ENCODE data around the gene GDF15.

The GDF15 gene

DNA sequence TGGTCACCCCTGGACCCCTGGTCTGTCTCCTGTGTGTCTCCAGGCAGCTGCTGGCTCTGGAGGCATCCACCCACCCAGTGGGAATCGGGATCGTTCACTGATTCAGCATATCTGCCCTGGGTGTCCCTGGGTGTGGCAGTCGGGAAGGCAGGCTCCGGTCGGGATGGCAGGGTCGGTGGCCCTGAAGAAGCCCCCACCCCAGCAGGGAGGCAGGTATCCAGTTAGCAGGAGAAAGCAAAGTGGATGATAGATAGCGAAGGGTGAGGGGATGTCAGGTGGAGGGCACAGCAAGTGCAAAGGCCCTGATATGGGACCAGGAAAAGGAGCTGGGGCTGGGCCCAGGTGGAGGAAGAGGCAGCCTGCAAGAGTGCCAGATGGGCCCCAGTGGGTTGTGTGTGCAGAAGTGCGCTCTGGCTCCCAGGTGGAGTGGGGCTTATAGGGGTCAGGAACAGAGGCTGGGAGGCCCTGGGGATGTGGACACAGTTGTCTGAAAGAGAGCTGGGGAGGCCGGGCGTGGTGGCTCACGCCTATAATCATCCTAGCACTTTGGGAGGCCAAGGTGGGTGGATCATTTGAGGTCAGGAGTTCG, 35.5 kb downstream of the GDF15 start:
- Histone ChIP-seq H2AFZ (ENCODE audit: low read depth, low read length, severe bottlenecking) (no peak overlapping the region), H3K9me2 (replicated peaks; ENCODE audit: insufficient read depth, low read length) (no peaks in the 10 kb centered on the region), H3F3A (ENCODE audit: insufficient read depth) (peaks cover 6% of the 10 kb centered on the region; the same call in 1 of the 2 replicates), H3K36me3 (ENCODE audit: low read length) (no peaks in the 10 kb centered on the region), H3K9me3 (ENCODE audit: insufficient read depth, low read length) (no peaks in the 10 kb centered on the region), H4K20me1 (ENCODE audit: low read depth, low read length) (no peaks in the 10 kb centered on the region), H3K4me3 (ENCODE audit: insufficient read depth, low read length, poor library complexity, severe bottlenecking) (no peak overlapping the region), H3K79me2 (ENCODE audit: insufficient read depth, low read length) (no peaks in the 10 kb centered on the region), H3K9ac (ENCODE audit: low read length) (no peak overlapping the region), H3K27me3 (ENCODE audit: low read length) (no peaks in the 10 kb centered on the region), H3K4me2 (ENCODE audit: low read depth, low read length, poor library complexity, severe bottlenecking) (no peak overlapping the region), H3K27ac (ENCODE audit: low read depth, low read length) (no peak overlapping the region)
- no peak for TF ChIP-seq EZH2phosphoT487 (conservative IDR thresholded peaks at IDR 0.05; ENCODE audit: low read length)
- TF ChIP-seq, protein P1, sequence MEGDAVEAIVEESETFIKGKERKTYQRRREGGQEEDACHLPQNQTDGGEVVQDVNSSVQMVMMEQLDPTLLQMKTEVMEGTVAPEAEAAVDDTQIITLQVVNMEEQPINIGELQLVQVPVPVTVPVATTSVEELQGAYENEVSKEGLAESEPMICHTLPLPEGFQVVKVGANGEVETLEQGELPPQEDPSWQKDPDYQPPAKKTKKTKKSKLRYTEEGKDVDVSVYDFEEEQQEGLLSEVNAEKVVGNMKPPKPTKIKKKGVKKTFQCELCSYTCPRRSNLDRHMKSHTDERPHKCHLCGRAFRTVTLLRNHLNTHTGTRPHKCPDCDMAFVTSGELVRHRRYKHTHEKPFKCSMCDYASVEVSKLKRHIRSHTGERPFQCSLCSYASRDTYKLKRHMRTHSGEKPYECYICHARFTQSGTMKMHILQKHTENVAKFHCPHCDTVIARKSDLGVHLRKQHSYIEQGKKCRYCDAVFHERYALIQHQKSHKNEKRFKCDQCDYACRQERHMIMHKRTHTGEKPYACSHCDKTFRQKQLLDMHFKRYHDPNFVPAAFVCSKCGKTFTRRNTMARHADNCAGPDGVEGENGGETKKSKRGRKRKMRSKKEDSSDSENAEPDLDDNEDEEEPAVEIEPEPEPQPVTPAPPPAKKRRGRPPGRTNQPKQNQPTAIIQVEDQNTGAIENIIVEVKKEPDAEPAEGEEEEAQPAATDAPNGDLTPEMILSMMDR (IDR thresholded peaks at IDR 0.05; ENCODE audit: insufficient read depth, low read length, poor library complexity, severe bottlenecking), result no peak

DNA sequence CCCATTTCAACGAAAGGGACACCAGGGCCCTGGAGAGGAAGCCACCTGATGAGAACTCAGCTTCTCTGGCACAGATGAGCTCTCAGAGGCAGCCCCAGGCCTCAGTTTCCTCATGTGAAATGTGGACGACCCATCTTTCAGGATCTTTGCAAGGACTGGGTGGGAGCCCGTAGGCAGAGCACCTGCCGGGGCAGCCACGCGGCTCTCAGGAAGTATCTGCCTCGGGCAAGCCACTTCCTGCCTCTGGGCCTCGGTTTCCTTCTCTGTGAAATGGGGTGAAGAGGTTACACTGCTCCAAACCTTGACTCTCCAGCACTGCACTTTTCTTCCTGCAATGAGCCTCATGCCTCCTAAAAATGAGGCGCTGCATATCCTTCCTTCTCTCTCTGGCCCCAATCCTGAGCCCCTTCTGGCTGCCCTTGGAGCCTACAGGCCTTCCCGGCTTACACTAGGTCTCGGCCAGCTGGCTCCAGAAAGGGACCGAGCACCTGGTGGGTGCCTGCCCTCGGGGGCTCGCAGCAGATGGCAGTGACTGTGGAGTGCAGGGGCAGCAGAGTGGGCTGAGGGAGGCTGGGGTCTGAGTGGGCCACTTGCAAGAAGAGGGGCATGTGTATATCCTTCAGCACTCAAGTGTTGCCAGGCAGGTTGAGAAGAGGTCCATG, 36.7 kb downstream of the GDF15 start:
- H3K9ac ChIP-seq (ENCODE audit: low read length), result no peak overlapping the region
- H3K79me2 ChIP-seq (ENCODE audit: insufficient read depth, low read length), result no peaks in the 10 kb centered on the region

GRCh38 chr19:18423258-18424020, 37.5 kb downstream of the GDF15 start:
- Histone ChIP-seq H3K9me2 (replicated peaks; ENCODE audit: insufficient read depth, low read length) (no peaks in the 10 kb centered on the region), H3K27me3 (ENCODE audit: low read length) (no peaks in the 10 kb centered on the region), H3K79me2 (ENCODE audit: insufficient read depth, low read length) (no peaks in the 10 kb centered on the region), H2AFZ (ENCODE audit: low read depth, low read length, severe bottlenecking) (no peak overlapping the region), H3K36me3 (ENCODE audit: low read length) (no peaks in the 10 kb centered on the region), H4K20me1 (ENCODE audit: low read depth, low read length) (no peaks in the 10 kb centered on the region), H3K4me2 (ENCODE audit: low read depth, low read length, poor library complexity, severe bottlenecking) (no peak overlapping the region), H3K9ac (ENCODE audit: low read length) (no peak overlapping the region), H3K9me3 (ENCODE audit: insufficient read depth, low read length) (no peaks in the 10 kb centered on the region), H3K4me3 (ENCODE audit: insufficient read depth, low read length, poor library complexity, severe bottlenecking) (no peak overlapping the region), H3F3A (ENCODE audit: insufficient read depth) (peaks cover 2% of the 10 kb centered on the region; the same call in 1 of the 2 replicates), H3K27ac (ENCODE audit: low read depth, low read length) (no peak overlapping the region)
- no peak for TF ChIP-seq EZH2phosphoT487 (conservative IDR thresholded peaks at IDR 0.05; ENCODE audit: low read length)
- TF ChIP-seq, protein P1 (IDR thresholded peaks at IDR 0.05; ENCODE audit: insufficient read depth, low read length, poor library complexity, severe bottlenecking), result no peak

More for the DNA sequence above, 36.7 kb downstream of the GDF15 start:
- Histone ChIP-seq H3K9me2 (replicated peaks; ENCODE audit: insufficient read depth, low read length) (no peaks in the 10 kb centered on the region), H3K4me2 (ENCODE audit: low read depth, low read length, poor library complexity, severe bottlenecking) (no peak overlapping the region), H3K4me3 (ENCODE audit: insufficient read depth, low read length, poor library complexity, severe bottlenecking) (no peak overlapping the region), H2AFZ (ENCODE audit: low read depth, low read length, severe bottlenecking) (no peak overlapping the region), H3K36me3 (ENCODE audit: low read length) (no peaks in the 10 kb centered on the region), H4K20me1 (ENCODE audit: low read depth, low read length) (no peaks in the 10 kb centered on the region), H3K27ac (ENCODE audit: low read depth, low read length) (no peak overlapping the region), H3K27me3 (ENCODE audit: low read length) (no peaks in the 10 kb centered on the region), H3K9me3 (ENCODE audit: insufficient read depth, low read length) (no peaks in the 10 kb centered on the region), H3F3A (ENCODE audit: insufficient read depth) (peaks cover 6% of the 10 kb centered on the region; the same call in 1 of the 2 replicates)
- TF ChIP-seq EZH2phosphoT487 (conservative IDR thresholded peaks at IDR 0.05; ENCODE audit: low read length), result no peak
- TF ChIP-seq, protein P1 (IDR thresholded peaks at IDR 0.05; ENCODE audit: insufficient read depth, low read length, poor library complexity, severe bottlenecking), result no peak
